ENCODE measurements around the gene GLIS1. TPM values are rescaled to one million over a fixed set of nuclear protein-coding genes. Genes with fewer than 3 reads are reported as not detected.
"Not testable (repeated sequence)": the region's sequence is repeated elsewhere in the genome, so short reads cannot be mapped to it uniquely, and the experiment has no call there.

Gene GLIS1
- total RNA-seq, 1 donor from 2014 or later = 17.4 TPM

DNA sequence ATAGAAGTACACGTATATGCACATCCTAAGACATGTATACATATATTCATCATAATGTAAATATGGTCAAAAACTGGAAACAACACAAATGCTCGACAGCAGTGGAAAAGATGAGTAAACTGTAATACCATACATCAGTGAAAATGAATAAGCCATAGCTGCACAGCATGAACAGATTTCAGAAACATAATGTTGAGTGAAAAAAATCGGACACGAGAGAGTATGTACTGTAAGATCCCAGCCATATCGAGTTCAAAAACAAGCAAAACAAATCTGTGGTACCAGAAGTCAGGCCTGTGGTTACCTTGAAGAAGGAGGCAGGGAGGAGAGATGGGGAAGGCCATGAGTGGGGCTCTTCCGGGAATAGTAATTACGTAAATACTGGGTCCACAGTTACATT lies 90.4 kb downstream of the GLIS1 start:
- Mint-ChIP-seq H3K4me3 (ENCODE audit: unreplicated experiment) (no peak overlapping the region), H3K36me3 (ENCODE audit: low read depth) (peaks cover 2% of the 10 kb centered on the region), H3K27ac (ENCODE audit: unreplicated experiment) (no peak overlapping the region), H3K9me3 (ENCODE audit: low read depth) (no peaks in the 10 kb centered on the region), H3K27me3 (ENCODE audit: low read depth) (no peaks in the 10 kb centered on the region), H3K4me1 (ENCODE audit: low read depth) (peaks cover 41% of the 10 kb centered on the region)
- TF ChIP-seq, protein P1, sequence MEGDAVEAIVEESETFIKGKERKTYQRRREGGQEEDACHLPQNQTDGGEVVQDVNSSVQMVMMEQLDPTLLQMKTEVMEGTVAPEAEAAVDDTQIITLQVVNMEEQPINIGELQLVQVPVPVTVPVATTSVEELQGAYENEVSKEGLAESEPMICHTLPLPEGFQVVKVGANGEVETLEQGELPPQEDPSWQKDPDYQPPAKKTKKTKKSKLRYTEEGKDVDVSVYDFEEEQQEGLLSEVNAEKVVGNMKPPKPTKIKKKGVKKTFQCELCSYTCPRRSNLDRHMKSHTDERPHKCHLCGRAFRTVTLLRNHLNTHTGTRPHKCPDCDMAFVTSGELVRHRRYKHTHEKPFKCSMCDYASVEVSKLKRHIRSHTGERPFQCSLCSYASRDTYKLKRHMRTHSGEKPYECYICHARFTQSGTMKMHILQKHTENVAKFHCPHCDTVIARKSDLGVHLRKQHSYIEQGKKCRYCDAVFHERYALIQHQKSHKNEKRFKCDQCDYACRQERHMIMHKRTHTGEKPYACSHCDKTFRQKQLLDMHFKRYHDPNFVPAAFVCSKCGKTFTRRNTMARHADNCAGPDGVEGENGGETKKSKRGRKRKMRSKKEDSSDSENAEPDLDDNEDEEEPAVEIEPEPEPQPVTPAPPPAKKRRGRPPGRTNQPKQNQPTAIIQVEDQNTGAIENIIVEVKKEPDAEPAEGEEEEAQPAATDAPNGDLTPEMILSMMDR (IDR thresholded peaks at IDR 0.05) = no peak
- no peak for DNase-seq (ENCODE audit: low spot score)

GRCh38 chr1:53647915-53648314 lies 91.0 kb downstream of the GLIS1 start:
- not testable (repeated sequence) for H3K9me3 Mint-ChIP-seq (ENCODE audit: low read depth); H3K4me3 Mint-ChIP-seq (ENCODE audit: unreplicated experiment); H3K27ac Mint-ChIP-seq (ENCODE audit: unreplicated experiment); H3K27me3 Mint-ChIP-seq (ENCODE audit: low read depth); DNase-seq (ENCODE audit: low spot score); H3K36me3 Mint-ChIP-seq (ENCODE audit: low read depth)
- peaks cover 45% of the 10 kb centered on the region for H3K4me1 Mint-ChIP-seq (ENCODE audit: low read depth)

GRCh38 chr1:53646732-53647131 lies 92.2 kb downstream of the GLIS1 start:
- Mint-ChIP-seq H3K27ac (ENCODE audit: unreplicated experiment) (no peak overlapping the region), H3K4me3 (ENCODE audit: unreplicated experiment) (no peak overlapping the region), H3K9me3 (ENCODE audit: low read depth) (no peaks in the 10 kb centered on the region), H3K27me3 (ENCODE audit: low read depth) (no peaks in the 10 kb centered on the region), H3K4me1 (ENCODE audit: low read depth) (peaks cover 46% of the 10 kb centered on the region), H3K36me3 (ENCODE audit: low read depth) (peaks cover 2% of the 10 kb centered on the region)
- TF ChIP-seq, protein P1 (IDR thresholded peaks at IDR 0.05) = no peak
- DNase-seq (ENCODE audit: low spot score) = no peak

- Mint-ChIP-seq H3K27ac (ENCODE audit: unreplicated experiment) (no peak overlapping the region), H3K4me3 (ENCODE audit: unreplicated experiment) (no peak overlapping the region), H3K36me3 (ENCODE audit: low read depth) (peaks cover 2% of the 10 kb centered on the region), H3K27me3 (ENCODE audit: low read depth) (no peaks in the 10 kb centered on the region), H3K9me3 (ENCODE audit: low read depth) (no peaks in the 10 kb centered on the region), H3K4me1 (ENCODE audit: low read depth) (peaks cover 38% of the 10 kb centered on the region)
- DNase-seq (ENCODE audit: low spot score) = no peak
- TF ChIP-seq, protein P1 (IDR thresholded peaks at IDR 0.05) = no peak
Observed at GRCh38 chr1:53645690-53646078, 93.3 kb downstream of the GLIS1 start.

GRCh38 chr1:53644909-53645689 lies 93.9 kb downstream of the GLIS1 start:
- Mint-ChIP-seq H3K27ac (ENCODE audit: unreplicated experiment) (no peak overlapping the region), H3K4me1 (ENCODE audit: low read depth) (peaks cover 40% of the 10 kb centered on the region), H3K36me3 (ENCODE audit: low read depth) (peaks cover 2% of the 10 kb centered on the region), H3K27me3 (ENCODE audit: low read depth) (no peaks in the 10 kb centered on the region), H3K9me3 (ENCODE audit: low read depth) (no peaks in the 10 kb centered on the region), H3K4me3 (ENCODE audit: unreplicated experiment) (no peak overlapping the region)
- TF ChIP-seq, protein P1 (IDR thresholded peaks at IDR 0.05) = no peak
- DNase-seq (ENCODE audit: low spot score) = peak; percentile 61

GRCh38 chr1:53644496-53644895 lies 94.5 kb downstream of the GLIS1 start:
- peaks cover 46% of the 10 kb centered on the region for H3K4me1 Mint-ChIP-seq (ENCODE audit: low read depth)
- TF ChIP-seq, protein P1 (IDR thresholded peaks at IDR 0.05) = no peak
- no peaks in the 10 kb centered on the region for H3K27me3 Mint-ChIP-seq (ENCODE audit: low read depth)
- H3K27ac Mint-ChIP-seq (ENCODE audit: unreplicated experiment) = no peak overlapping the region
- no peak overlapping the region for H3K4me3 Mint-ChIP-seq (ENCODE audit: unreplicated experiment)
- peak; percentile 52 for DNase-seq (ENCODE audit: low spot score)
- no peaks in the 10 kb centered on the region for H3K9me3 Mint-ChIP-seq (ENCODE audit: low read depth)
- H3K36me3 Mint-ChIP-seq (ENCODE audit: low read depth) = peaks cover 2% of the 10 kb centered on the region
